Effector memory CD4-positive, alpha-beta T cell (primary cell): Measurements from ENCODE around the gene SPESP1.
A peak's percentile ranks its signal among the peaks of the same experiment; 100 is the strongest.

Experiments used
- DNase-seq, 3 donors: peaks; one replicate each; pipeline ENCODE4 v3.0.0-alpha.2; 2020
- H3K27ac ChIP-seq: 2 replicates; pipeline ENCODE4 v1.7.0; 2013; ENCODE audit warnings: mild to moderate bottlenecking, low read length, moderate library complexity; ENCODE audit not compliant: insufficient read depth, poor library complexity, severe bottlenecking
- H3K27me3 ChIP-seq: replicated peaks from 2 replicates; pipeline ENCODE4 v1.7.0; 2013; ENCODE audit warnings: mild to moderate bottlenecking, low read length; ENCODE audit not compliant: insufficient read depth, control insufficient read depth, poor library complexity, severe bottlenecking
- H3K36me3 ChIP-seq: 2 replicates; pipeline ENCODE4 v1.7.0; 2013; ENCODE audit warnings: mild to moderate bottlenecking, low read length, moderate library complexity; ENCODE audit not compliant: control insufficient read depth, insufficient read depth
- H3K4me1 ChIP-seq: 2 replicates; pipeline ENCODE4 v1.7.0; 2013; ENCODE audit warnings: low read length, mild to moderate bottlenecking; ENCODE audit not compliant: control insufficient read depth, insufficient read depth, poor library complexity, severe bottlenecking
- H3K4me3 ChIP-seq: 2 replicates; pipeline ENCODE4 v1.7.0; 2013; ENCODE audit warnings: low read length, low read depth, mild to moderate bottlenecking; ENCODE audit not compliant: insufficient read depth, poor library complexity, severe bottlenecking
- H3K9me3 ChIP-seq: 2 replicates; pipeline ENCODE4 v1.7.0; 2013; ENCODE audit warnings: mild to moderate bottlenecking, low read length, moderate library complexity; ENCODE audit not compliant: control insufficient read depth
- total RNA-seq, 3 donors: gene quantifications; one replicate each; lab custom pipeline; 2026; lab: John Stamatoyannopoulos, UW

Gene SPESP1
- total RNA-seq = 0.09 to 0.19 (median 0.17) reads per million in 3 donors

DNA sequence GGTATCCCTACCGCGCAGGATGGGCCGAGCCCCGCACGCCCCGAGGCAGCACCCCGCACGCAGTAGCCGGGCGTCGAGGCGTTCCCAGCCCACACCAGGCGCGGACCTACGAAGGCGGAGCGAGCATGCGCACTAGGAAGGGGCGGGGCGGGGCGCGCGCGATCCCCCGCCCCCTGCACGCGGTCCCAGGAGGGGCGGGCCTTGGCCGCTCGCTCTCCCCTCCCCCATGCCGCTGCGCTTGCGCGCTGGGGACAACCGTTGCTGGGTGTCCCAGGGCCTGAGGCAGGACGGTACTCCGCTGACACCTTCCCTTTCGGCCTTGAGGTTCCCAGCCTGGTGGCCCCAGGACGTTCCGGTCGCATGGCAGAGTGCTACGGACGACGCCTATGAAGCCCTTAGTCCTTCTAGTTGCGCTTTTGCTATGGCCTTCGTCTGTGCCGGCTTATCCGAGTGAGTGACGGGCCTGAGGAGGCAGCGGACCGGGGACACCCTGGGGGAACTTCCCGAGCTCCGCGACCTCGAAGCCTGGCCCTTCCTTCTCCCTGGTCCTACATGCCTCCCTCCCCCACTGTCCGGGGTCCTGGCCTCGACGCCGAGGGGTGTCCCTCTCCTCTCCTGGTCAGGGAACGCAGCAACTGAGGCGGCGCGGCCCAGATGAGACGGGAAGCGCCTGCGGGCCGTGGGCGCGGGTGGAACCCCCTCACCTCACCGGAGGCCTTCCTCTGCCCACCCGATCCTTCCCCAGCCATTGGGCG, at the start of gene SPESP1:
TSS of gene SPESP1 (plus strand) at position 258 of the 755 bp plus-strand sequence. CDS start at position 387, 129 bp downstream.
- peak; percentile 10 to 51 (median 25) for DNase-seq
- H3K36me3 ChIP-seq = no peaks in the 10 kb centered on the region
- no peaks in the 10 kb centered on the region for H3K27me3 ChIP-seq
- H3K4me1 ChIP-seq = no peaks in the 10 kb centered on the region
- no peak within 1 kb of the TSS for H3K27ac ChIP-seq
- peak within 1 kb of the TSS; percentile 32 for H3K4me3 ChIP-seq
- H3K9me3 ChIP-seq = no peaks in the 10 kb centered on the region

DNA sequence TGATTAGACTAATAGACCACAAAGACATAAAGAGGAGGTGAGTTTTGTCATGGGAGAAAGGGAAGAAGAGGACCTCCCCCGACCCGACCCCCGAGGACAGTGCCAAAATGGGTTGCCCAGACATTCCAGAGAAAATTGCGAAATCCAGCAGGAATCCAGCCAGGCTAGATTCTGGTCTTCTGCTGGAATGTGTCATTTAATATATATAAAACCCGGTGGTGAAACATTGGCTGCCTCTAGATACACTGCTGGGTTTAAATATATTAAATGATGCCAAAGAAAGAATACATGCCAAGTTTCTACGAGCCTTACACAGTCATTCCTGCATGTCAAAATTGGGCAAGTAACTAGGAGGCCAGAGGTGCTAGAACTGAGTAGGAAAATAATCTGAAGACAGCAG, 45.3 kb upstream of the SPESP1 start:
- H3K27me3 ChIP-seq = no peaks in the 10 kb centered on the region
- no peaks in the 10 kb centered on the region for H3K4me1 ChIP-seq
- H3K27ac ChIP-seq = no peak overlapping the region
- no peaks in the 10 kb centered on the region for H3K36me3 ChIP-seq
- H3K9me3 ChIP-seq = no peaks in the 10 kb centered on the region
- no peak for DNase-seq
- no peak overlapping the region for H3K4me3 ChIP-seq

- Histone ChIP-seq H3K9me3 (no peaks in the 10 kb centered on the region), H3K4me3 (no peak overlapping the region), H3K4me1 (no peaks in the 10 kb centered on the region), H3K27me3 (no peaks in the 10 kb centered on the region), H3K36me3 (no peaks in the 10 kb centered on the region), H3K27ac (no peak overlapping the region)
- no peak for DNase-seq
These were observed 43.2 kb upstream of the SPESP1 start for GRCh38 chr15:68887120-68887519.

DNA sequence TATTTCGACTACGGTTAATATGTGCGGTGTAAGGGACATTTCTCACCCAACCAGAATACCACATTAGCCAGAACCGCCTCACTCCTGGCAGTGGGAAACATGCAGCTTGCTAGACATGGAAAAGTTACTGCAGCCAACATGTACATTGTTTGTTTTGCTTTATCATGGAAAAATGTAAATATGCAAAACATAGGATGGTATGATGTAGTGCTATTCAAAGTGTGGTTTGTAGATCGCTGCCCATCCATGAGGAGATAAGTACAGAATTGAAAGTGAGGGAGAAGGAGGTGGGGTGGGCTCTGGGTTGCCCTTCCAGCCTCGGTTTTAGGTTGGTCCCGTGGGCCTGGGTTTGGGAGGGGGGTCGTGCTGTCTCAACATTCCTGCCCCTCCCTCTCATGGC, 42.5 kb upstream of the SPESP1 start:
- Histone ChIP-seq H3K4me1 (no peaks in the 10 kb centered on the region), H3K4me3 (no peak overlapping the region), H3K9me3 (no peaks in the 10 kb centered on the region), H3K27ac (no peak overlapping the region), H3K27me3 (no peaks in the 10 kb centered on the region), H3K36me3 (no peaks in the 10 kb centered on the region)
- no peak for DNase-seq

DNA sequence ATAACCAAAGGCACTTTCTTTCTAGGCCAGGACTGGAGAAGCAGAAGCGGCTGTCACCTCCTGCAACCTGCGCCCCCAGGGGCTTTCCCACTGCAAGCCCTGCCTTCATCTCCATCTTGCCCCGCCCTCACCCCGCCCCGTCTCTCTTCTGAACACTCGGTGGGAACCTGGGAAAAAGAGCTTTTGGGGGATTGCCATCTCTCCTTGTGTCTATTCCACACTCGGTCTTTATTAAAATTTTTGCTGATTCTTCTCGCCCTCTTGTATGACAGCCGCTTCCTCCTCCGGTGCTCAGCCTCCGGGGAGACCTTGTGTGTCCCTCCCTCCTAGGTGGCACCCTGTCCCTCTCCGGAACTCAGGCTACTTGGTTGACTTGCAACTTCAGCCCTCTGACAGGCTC, 41.9 kb upstream of the SPESP1 start:
- no peak overlapping the region for H3K4me3 ChIP-seq
- no peak for DNase-seq
- no peaks in the 10 kb centered on the region for H3K36me3 ChIP-seq
- no peaks in the 10 kb centered on the region for H3K4me1 ChIP-seq
- H3K27ac ChIP-seq = no peak overlapping the region
- H3K9me3 ChIP-seq = no peaks in the 10 kb centered on the region
- H3K27me3 ChIP-seq = no peaks in the 10 kb centered on the region

DNA sequence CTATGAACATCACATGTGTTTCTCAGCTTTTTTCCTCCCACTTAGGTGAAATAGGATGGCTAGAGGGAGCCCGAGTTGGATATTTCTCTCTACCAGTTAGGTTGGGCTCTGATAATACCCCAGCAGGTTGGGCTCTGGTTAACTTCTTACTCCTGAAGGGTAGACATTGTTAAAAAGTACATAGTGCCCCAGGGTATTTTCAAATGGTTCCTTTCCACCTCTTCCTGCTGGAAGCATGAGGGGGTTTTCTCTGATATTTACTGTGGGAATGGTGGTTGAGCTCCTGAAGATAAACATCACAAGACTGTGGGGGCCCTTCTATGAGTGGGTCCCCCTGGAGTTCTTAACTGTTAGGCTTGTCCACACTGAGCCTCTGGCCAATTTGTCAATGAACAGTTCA, 36.1 kb upstream of the SPESP1 start:
- Histone ChIP-seq H3K4me3 (no peak overlapping the region), H3K27ac (no peak overlapping the region), H3K27me3 (peaks cover 2% of the 10 kb centered on the region), H3K4me1 (no peaks in the 10 kb centered on the region), H3K36me3 (no peaks in the 10 kb centered on the region), H3K9me3 (no peaks in the 10 kb centered on the region)
- DNase-seq = no peak

DNA sequence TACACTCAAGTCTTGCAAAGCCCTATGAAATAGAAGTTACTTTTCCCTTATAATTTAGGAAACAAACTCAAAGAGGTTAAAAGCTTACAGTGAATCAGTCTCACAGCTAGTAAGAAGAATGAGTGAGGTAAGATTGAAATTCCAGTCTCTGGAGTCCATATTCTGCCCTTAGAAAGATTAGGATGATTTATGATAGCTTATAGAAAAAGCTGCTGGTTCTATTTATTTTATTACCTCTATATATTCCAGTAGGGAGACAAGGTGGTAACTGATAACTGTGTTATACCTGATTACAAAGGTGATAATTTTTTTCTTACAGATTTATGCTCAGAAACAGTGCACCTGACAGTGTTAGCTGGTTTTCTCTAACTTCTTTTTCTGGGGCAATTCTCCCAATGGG, 34.1 kb upstream of the SPESP1 start:
- H3K36me3 ChIP-seq = no peaks in the 10 kb centered on the region
- peaks cover 2% of the 10 kb centered on the region for H3K27me3 ChIP-seq
- no peak for DNase-seq
- H3K27ac ChIP-seq = no peak overlapping the region
- H3K4me3 ChIP-seq = no peak overlapping the region
- no peaks in the 10 kb centered on the region for H3K4me1 ChIP-seq
- no peaks in the 10 kb centered on the region for H3K9me3 ChIP-seq

- H3K27ac ChIP-seq = no peak overlapping the region
- DNase-seq = no peak
- H3K4me1 ChIP-seq = no peaks in the 10 kb centered on the region
- H3K4me3 ChIP-seq = no peak overlapping the region
- no peaks in the 10 kb centered on the region for H3K36me3 ChIP-seq
- peaks cover 2% of the 10 kb centered on the region for H3K27me3 ChIP-seq
- no peaks in the 10 kb centered on the region for H3K9me3 ChIP-seq
These were observed 33.3 kb upstream of the SPESP1 start for GRCh38 chr15:68897016-68897415.

DNA sequence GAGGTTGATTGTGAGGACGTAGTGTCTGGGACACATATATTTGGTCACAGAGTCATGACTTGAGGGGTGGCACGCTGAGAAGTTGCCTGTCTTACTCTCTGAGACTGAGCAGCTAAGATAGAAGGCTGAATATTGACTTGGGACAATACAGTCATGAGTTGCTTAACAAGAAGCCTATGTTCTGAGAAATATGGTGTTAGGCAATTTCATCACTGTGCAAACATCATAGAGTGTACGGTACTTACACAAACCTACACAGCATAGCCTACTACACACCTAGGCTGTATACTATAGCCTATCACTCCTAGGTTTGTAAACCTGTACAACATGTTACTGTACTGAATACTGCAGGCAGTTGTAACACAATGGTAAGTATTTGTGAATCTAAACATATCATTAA, 30.3 kb upstream of the SPESP1 start:
- no peaks in the 10 kb centered on the region for H3K4me1 ChIP-seq
- no peak for DNase-seq
- H3K4me3 ChIP-seq = no peak overlapping the region
- H3K27ac ChIP-seq = no peak overlapping the region
- H3K27me3 ChIP-seq = no peaks in the 10 kb centered on the region
- no peaks in the 10 kb centered on the region for H3K36me3 ChIP-seq
- H3K9me3 ChIP-seq = no peaks in the 10 kb centered on the region

- DNase-seq = no peak
- no peaks in the 10 kb centered on the region for H3K4me1 ChIP-seq
- no peaks in the 10 kb centered on the region for H3K36me3 ChIP-seq
- H3K27me3 ChIP-seq = no peaks in the 10 kb centered on the region
- no peak overlapping the region for H3K27ac ChIP-seq
- no peak overlapping the region for H3K4me3 ChIP-seq
- H3K9me3 ChIP-seq = no peaks in the 10 kb centered on the region
These were observed 22.9 kb upstream of the SPESP1 start for GRCh38 chr15:68907396-68907923.
